Right renal cortex interstitium (tissue), 3 donors: Measurements from ENCODE around the gene WFS1. TPM values are rescaled to one million over a fixed set of nuclear protein-coding genes. Genes with fewer than 3 reads are reported as not detected.

Source experiments
- DNase-seq, 3 donors: peaks; one replicate each; pipeline ENCODE4 v3.0.0-alpha.2; 2013; ENCODE audit warnings: low read depth in 3 of 3, low spot score in 2 of 3
- polyA plus RNA-seq, 3 donors: library from polyadenylated mRNA; unstranded; fragments of 120-200 nt; gene quantifications; one replicate each; pipeline ENCODE4 v1.2.1, GENCODE V29; 2013; ENCODE audit not compliant: insufficient read length in 3 of 3

The WFS1 gene
- polyA plus RNA-seq, 3 donors, result 21.0 to 25.9 (median 24.6) TPM

DNA sequence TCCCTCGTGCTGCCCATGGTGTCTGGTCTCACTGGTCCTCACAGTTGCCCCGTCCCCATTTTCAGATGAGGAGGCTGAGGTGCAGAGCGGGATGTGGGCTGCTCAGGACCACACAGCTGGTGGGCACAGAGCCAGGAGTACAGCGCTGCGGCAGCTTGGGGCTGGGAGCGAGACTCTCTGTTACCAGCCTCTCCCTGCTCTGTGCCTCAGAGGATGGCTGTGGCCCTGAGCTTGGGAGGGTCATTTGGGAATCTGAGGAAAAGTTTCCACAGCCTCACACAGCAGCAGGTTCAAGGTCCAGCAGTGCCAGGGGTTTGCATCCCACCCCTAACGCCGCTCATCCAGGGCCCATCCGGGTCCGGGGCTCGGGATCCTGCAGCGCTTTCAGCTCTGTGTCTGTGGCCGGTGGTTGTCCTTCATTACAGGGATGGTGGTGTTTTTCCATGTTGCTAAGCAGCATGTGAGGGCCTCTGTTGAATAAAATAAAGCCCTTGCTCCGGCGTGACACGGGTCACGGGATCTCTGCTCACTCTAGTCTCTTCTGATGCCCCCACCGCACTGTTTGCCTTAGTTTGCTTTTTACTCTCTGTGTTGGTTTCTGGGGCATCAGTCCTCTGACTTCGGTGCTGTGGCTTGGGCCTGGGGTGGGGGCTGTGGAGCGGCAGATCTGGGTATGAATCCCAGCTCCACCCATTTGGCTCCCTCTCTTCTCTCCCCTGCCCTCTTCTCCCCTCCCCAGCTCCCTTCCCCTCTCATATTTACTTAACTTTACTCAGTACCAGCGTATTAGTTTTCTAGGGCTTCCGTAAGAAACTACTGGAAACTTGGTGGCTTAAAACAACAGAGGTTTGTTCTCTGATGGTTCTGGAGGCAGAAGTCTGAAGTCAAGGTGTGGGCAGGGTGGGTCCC, 6.5 kb downstream of the WFS1 start:
- DNase-seq, result no peak

- DNase-seq, result no peak
These were observed 7.6 kb downstream of the WFS1 start for GRCh38 chr4:6277139-6277802.

DNA sequence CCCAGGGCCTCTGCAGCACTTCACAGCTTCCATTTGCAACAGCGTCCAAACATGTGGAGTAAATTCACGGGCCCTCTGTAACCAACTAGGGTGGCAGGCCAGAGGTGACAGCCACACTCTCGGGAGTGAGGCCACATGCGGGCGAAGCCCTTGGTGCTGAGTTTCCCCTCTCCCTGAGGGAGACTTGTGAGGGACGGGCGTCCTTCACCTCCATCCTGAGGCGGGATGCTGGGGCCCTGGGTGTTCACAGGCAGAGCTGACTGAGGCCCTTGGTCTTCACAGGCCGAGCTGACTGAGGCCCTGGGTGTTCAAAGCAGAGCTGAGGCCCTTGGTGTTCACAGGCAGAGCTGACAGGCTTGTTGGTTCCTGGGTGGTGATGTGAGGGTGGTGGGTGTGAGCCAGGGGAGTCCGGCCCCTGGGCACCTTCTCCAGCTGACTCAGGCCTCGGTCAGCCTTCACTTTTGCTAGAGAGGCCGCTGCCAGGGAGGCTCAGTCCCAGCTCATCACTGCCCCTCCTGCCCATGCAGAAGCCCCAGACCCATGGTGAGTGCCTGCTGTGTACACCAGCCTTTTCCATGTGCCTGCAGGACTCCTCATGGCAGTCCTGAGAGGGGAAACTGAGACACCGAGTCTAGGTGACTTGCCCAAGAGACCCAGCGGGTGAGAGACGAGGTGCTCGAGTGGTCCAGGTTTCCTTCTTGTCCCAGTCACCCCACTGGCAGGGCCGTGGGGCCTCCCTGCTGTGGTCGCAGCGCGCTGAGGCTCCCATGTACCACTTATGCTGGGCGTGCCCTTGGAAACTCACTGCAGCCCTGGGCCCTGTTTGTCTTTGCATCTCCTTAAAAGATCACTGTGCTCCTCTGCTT, 8.5 kb downstream of the WFS1 start:
- no peak for DNase-seq

DNA sequence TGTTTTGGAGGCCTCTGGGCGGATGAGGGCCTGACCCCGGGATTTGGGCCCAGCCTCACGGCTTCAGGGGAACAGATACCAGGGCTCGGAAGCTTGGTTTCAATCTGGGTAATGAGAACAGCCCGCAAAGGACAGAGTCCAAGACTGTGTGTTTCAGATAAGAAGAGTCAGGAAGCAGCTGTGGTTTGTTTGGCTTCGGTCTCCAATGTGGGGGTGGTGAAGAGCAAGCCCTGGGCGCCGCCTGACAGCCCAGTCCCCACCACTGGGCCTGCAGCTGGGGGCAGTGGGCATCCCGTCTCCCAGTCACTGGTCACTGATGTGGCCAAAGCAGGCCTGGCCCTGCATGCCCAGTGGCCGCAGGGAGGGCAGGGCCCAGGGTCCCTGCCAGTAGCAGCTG, 9.1 kb downstream of the WFS1 start:
- no peak for DNase-seq

- DNase-seq, result no peak
These were observed 10.1 kb downstream of the WFS1 start for GRCh38 chr4:6279582-6280289.

DNA sequence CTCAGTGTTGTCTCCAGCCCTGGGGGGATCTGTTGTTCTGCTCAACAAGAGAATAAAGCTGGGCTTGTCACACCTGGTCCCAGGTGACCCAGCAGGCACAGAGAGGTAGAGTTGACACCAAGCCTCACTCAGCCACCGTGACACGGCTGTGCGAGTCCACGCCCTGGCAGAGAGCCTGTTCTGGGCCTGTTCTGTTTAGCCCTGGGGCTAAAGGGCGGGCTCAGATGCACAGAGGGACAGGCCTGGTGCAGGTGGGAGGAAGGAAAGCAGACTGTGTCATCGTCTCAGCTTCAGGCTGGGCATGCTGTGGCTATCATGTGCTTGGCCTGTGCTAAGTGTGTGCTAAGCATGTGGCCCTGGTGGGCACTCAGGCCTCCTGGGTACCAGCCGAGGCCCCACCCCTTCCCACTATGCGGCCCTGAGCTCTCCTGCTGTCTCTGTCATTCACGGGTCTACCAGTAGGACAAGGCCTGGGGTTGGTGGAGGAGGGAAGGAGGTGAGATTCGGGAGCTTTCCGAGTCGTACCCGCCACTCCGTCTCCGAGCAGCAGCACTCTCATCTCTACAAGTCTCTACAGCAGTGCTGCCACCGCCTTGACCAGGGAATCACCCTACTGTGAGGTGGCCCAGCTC, 10.8 kb downstream of the WFS1 start:
- no peak for DNase-seq

- no peak for DNase-seq
These were observed 12.0 kb downstream of the WFS1 start for GRCh38 chr4:6281436-6282313.

DNA sequence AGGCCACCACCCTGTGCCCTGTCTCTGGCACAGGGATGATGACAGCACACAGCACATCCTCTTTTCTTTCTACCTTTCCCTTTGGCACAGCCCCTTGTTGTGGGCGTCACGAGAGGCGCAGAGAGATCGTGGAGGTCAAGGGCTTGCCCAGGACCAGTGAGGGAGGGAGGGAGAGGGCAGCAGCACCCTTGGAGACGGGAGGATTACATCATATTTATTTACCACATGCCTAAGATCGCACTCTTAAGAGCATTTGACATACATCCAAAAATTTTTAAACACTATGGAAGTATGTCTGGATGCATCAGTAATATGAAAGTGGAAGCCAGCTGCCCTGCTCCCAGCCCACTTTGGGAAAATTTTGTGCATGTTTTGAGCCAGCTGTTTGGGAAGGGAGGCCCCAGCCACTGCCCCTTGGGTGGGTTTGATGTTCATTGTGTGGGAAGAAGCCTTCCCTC, 12.7 kb downstream of the WFS1 start:
- DNase-seq, result no peak

- no peak for DNase-seq
These were observed 13.6 kb downstream of the WFS1 start for GRCh38 chr4:6283282-6283681.

DNA sequence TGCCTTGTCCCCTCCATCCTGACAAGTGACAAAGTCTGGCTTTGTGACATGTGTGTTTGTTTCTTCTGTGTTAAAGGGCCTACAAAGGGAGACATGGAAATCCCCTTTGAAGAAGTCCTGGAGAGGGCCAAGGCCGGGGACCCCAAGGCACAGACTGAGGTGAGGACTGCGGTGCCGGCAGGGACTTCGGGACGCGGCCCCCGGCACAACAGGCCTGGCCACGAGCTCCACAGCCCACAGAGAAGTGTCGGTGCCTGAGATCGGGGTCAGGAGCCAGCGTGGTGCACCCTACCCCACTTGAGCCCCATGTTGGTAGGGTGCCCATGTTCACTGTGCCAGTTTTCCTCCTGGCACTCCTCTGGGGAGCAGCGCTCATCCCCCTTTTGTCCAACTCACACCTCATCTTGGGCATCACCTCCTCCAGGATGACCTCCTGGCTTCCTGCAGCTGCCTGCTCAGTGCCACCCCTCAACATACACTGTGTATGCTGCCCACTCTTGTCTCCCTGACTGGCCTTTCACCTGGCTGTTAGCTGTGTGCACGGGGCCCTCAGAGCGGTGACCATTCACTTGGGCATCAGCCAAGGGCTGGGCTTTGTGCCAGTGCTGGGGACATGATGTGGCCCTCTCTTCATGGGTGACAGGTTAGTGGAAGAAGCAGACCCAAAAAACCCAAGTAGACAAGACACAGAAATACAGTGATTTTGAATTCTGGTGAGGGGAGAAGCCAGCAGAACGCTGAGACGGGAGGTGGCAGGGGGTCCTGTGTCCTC, 17.6 kb downstream of the WFS1 start:
- DNase-seq, result no peak

DNA sequence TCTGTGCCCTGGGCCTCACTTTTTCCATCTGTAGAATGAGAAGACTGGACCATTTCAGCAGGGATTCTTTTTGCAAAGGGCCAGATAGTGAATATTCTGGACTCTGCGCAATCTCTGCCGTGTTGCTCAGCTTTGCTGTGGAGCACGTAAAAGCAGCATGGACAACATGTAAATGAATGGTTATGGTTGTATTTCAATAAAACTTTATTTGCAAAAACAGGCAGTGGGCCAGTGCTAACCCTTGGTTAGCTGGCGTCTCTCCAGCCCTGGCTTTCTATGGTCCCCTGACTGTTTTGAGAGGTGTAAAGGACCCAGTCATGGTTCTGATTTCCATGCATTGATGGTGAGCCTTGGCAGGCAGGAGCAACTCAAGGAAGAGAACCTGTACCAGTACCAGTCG, 18.7 kb downstream of the WFS1 start:
- DNase-seq, result no peak

DNA sequence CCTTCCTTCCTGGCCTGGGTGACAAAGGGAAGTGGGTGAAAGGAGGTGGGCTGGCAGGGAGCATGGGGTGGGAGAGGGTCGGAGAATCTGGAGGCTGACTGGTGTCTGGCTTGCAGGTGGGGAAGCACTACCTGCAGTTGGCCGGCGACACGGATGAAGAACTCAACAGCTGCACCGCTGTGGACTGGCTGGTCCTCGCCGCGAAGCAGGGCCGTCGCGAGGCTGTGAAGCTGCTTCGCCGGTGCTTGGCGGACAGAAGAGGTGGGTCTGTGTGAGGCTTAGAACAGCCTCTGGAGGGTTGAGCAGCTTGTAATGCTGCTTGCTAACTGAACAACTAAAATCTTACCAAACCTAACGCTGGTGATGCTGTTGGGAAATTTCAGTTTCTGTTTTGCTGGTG, 19.2 kb downstream of the WFS1 start:
- no peak for DNase-seq

DNA sequence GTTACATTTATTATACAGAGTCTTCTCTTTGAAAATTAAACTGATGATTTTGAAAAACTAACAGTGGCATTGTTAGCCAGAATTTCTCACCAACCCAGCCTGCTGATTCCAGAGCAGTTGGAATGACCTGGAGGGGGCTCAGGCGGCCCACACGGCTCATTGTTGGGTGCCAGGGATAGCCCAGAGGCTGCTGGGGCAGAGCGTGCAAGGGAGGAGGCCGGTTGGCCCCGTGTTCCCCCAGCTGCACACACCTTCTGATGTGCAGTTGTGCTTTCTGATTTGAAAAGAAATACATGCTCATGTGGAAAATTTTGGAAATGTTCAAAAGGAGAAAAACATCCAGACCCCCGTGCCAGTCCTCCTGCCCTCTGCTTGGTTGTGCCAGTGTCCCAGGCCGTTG, 20.6 kb downstream of the WFS1 start:
- no peak for DNase-seq

GRCh38 chr4:6290769-6291547, 21.3 kb downstream of the WFS1 start:
- DNase-seq, result no peak

- no peak for DNase-seq
These were observed 22.2 kb downstream of the WFS1 start for GRCh38 chr4:6291784-6292297.

DNA sequence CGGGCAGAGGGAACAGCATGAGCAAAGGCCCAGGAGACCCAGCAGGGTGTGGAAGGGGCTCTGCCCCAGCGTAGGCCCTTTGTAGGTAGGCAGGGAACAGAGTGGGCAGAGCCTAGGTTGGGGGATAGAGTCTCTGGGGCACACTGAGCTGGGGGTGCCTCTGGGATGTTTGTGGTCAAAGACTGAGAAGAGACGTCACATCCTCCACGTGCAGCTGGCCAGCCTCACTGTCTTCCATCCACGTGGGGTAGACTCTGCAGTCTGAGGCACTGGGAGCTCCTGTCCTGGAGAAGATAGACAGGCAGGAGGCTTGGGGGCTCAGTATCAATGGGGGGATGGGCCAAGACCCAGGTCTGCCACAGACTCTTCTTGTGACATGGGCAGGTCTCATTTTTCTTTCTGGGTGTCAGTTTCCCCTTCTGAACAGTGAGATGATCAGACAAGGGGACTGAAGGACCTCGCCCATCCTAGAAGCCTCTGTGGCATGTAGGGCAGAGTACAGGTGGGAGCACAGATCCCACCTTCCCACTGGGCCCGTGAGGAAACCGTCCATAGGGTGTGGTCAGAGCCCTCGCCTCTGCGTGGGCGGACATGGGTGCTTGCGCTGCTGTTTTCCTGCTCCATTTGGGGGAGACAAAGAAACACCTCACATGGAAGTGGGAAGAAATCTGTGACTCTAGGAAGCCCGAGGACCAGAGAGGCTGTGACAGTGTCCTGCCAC, 22.9 kb downstream of the WFS1 start:
- no peak for DNase-seq

DNA sequence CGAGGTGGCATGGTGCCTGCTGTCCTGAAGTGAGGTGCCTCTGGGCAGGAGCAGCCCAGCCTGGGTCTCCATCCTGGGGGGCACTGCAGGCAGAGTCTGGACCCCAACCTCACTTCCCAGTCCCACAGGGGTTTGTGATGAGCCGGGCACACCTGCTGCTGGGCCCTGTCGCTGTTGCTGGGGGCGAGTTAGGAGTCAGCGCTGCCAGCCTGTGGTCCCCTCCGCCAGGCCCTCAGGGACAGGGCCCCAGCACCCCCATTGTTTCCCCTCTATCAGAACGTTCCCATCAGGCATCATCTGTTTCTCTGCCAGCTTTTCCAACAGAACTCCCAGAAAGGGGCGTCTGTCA, 23.4 kb downstream of the WFS1 start:
- DNase-seq, result no peak
